Neural progenitor cell (in vitro differentiated cells): ENCODE data around the gene MICAL2.

Experiments used
- EZH2phosphoT487 ChIP-seq: fragments of 200-600 bp; sonication (generic); IDR thresholded peaks from 2 replicates; pipeline ENCODE4 v1.6.1; 2017; ENCODE audit warnings: antibody characterized with exemption
- TF ChIP-seq, protein P1 (sequence below): fragments of 200-600 bp; sonication (generic); IDR thresholded peaks from 2 replicates; pipeline ENCODE4 v1.5.1; 2017; ENCODE audit warnings: antibody characterized with exemption, mild to moderate bottlenecking

GRCh38 chr11:12170501-12170900 is 60.1 kb downstream of the MICAL2 start:
- TF ChIP-seq, protein P1, sequence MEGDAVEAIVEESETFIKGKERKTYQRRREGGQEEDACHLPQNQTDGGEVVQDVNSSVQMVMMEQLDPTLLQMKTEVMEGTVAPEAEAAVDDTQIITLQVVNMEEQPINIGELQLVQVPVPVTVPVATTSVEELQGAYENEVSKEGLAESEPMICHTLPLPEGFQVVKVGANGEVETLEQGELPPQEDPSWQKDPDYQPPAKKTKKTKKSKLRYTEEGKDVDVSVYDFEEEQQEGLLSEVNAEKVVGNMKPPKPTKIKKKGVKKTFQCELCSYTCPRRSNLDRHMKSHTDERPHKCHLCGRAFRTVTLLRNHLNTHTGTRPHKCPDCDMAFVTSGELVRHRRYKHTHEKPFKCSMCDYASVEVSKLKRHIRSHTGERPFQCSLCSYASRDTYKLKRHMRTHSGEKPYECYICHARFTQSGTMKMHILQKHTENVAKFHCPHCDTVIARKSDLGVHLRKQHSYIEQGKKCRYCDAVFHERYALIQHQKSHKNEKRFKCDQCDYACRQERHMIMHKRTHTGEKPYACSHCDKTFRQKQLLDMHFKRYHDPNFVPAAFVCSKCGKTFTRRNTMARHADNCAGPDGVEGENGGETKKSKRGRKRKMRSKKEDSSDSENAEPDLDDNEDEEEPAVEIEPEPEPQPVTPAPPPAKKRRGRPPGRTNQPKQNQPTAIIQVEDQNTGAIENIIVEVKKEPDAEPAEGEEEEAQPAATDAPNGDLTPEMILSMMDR, result no peak
- no peak for TF ChIP-seq EZH2phosphoT487
